ENCODE results near the gene ACACA.

DNA sequence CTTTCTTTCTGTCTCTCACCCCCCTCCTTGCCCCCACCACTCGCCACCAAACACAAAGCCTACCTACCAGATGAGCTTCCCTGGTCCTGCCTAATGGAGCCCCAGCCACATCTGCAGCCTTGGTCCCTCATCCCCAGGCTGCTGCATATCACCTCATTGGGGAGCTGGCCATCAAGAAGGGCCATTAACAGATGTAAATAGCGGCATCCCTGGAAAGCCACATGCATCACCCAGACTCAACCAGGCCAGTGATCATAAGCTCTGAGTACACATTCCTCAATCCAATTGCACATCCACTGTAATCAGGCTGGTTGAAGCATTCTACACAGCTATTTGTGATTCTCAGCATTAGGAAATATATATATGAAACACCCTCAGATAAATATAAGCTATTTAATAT lies 242.6 kb downstream of the ACACA start:
- no peak for TF ChIP-seq ZFP3 (CRISPR knock-in tag; IDR thresholded peaks at IDR 0.05)
- TF ChIP-seq RARB (CRISPR knock-in tag; IDR thresholded peaks at IDR 0.05): no peak
- TF ChIP-seq OSR1 (CRISPR knock-in tag; IDR thresholded peaks at IDR 0.05): no peak
- TF ChIP-seq, protein P1, sequence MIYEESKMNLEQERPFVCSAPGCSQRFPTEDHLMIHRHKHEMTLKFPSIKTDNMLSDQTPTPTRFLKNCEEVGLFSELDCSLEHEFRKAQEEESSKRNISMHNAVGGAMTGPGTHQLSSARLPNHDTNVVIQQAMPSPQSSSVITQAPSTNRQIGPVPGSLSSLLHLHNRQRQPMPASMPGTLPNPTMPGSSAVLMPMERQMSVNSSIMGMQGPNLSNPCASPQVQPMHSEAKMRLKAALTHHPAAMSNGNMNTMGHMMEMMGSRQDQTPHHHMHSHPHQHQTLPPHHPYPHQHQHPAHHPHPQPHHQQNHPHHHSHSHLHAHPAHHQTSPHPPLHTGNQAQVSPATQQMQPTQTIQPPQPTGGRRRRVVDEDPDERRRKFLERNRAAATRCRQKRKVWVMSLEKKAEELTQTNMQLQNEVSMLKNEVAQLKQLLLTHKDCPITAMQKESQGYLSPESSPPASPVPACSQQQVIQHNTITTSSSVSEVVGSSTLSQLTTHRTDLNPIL (CRISPR knock-in tag; IDR thresholded peaks at IDR 0.05; ENCODE audit: low read depth): no peak
